GM18508 (cell line): ENCODE results near the gene ADGRG1.
"Not testable (repeated sequence)": the region's sequence is repeated elsewhere in the genome, so short reads cannot be mapped to it uniquely, and the experiment has no call there.

Experiments used
- ATAC-seq: cut with Tn5 transposase; IDR thresholded peaks from one replicate; pipeline ENCODE4 v1.9.1; 2021; ENCODE audit warnings: moderate number of reproducible peaks; ENCODE audit not compliant: insufficient read depth, unreplicated experiment

Gene ADGRG1

GRCh38 chr16:57712569-57712968, 84.1 kb downstream of the ADGRG1 start:
- ATAC-seq = not testable (repeated sequence)

GRCh38 chr16:57713596-57713995, 85.2 kb downstream of the ADGRG1 start:
- ATAC-seq = no peak

- no peak for ATAC-seq
These were observed 85.6 kb downstream of the ADGRG1 start for GRCh38 chr16:57714047-57714446.
